NCI-H1436 (cell line): ENCODE data around the gene FAM241B.

Experiments
- DNase-seq: peaks from one replicate; lab custom pipeline; 2025; lab: John Stamatoyannopoulos, UW

The FAM241B gene

GRCh38 chr10:69666756-69667155, 36.7 kb downstream of the FAM241B start:
- no peak for DNase-seq

GRCh38 chr10:69668721-69669120, 38.7 kb downstream of the FAM241B start:
- DNase-seq = no peak

- DNase-seq = no peak
Measured at GRCh38 chr10:69669409-69669808, 39.4 kb downstream of the FAM241B start.

- DNase-seq = no peak
Measured at GRCh38 chr10:69673521-69673920, 43.5 kb downstream of the FAM241B start.

- no peak for DNase-seq
Measured at GRCh38 chr10:69674786-69675185, 44.7 kb downstream of the FAM241B start.

GRCh38 chr10:69676301-69676700, 46.3 kb downstream of the FAM241B start:
- DNase-seq = no peak

- no peak for DNase-seq
Measured at GRCh38 chr10:69677985-69678654, 48.1 kb downstream of the FAM241B start.

GRCh38 chr10:69679736-69680135, 49.7 kb downstream of the FAM241B start:
- DNase-seq = no peak

GRCh38 chr10:69680610-69681009, 50.6 kb downstream of the FAM241B start:
- DNase-seq = no peak

- DNase-seq = no peak
Measured at GRCh38 chr10:69681436-69681835, 51.4 kb downstream of the FAM241B start.

GRCh38 chr10:69682955-69683474, 53.0 kb downstream of the FAM241B start:
- no peak for DNase-seq
